ENCODE results near the gene POLRMT. TPM values are rescaled to one million over a fixed set of nuclear protein-coding genes. Genes with fewer than 3 reads are reported as not detected.
"Not testable (repeated sequence)": the region's sequence is repeated elsewhere in the genome, so short reads cannot be mapped to it uniquely, and the experiment has no call there.

The POLRMT gene
- total RNA-seq, 1 donor from 2014 or later = 36.0 TPM

DNA sequence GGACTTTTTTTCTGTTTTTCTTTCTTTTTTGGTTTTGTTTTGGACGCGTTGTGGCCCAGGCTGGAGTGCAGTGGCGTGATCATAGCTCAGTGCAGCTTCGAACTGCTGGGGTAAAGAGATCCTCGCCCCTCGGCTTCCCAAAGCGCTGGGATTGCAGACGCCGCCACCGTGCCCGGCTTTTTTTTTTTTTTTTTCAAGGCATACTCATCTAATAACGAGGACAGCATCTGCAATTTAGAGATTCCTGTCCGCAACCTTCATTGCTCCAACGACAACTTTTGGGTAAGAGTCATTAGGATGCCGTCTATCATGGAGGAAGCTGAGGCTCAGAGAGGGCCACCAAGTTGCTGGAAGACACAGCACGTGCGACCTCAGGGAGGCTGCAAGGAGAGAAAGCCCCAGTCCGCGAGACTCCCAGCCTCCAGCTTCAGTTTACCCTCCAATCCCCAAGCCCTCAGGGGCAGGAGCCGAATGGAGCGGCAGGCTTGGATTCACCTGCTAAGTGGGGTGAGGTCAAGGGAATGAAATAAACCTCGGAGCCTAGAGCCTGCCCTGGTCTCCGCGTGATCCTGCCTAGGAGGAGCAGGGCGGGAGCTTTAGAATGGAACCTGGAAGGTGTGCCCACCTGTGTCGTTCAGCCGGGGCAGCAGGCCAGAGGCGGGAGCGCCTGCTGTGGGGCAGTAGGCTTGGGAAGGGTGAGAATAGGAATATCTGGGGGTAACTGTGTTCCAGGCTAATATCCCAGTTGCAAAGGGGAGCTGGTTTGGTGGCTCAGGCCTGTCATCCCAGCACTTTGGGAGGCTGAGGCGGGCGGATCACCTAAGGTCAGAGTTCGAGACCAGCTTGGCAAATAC, 676 bp upstream of the POLRMT start:
- DNase-seq (no peak), ATAC-seq (no peak)
- TF ChIP-seq, protein P1, sequence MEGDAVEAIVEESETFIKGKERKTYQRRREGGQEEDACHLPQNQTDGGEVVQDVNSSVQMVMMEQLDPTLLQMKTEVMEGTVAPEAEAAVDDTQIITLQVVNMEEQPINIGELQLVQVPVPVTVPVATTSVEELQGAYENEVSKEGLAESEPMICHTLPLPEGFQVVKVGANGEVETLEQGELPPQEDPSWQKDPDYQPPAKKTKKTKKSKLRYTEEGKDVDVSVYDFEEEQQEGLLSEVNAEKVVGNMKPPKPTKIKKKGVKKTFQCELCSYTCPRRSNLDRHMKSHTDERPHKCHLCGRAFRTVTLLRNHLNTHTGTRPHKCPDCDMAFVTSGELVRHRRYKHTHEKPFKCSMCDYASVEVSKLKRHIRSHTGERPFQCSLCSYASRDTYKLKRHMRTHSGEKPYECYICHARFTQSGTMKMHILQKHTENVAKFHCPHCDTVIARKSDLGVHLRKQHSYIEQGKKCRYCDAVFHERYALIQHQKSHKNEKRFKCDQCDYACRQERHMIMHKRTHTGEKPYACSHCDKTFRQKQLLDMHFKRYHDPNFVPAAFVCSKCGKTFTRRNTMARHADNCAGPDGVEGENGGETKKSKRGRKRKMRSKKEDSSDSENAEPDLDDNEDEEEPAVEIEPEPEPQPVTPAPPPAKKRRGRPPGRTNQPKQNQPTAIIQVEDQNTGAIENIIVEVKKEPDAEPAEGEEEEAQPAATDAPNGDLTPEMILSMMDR (IDR thresholded peaks at IDR 0.05) = no peak
- Histone ChIP-seq H3K27me3 (no peaks in the 10 kb centered on the region), H3K4me1 (peaks cover 28% of the 10 kb centered on the region), H3K27ac (peak overlapping the region; percentile 73), H3K9me3 (no peaks in the 10 kb centered on the region), H3K36me3 (peaks cover 6% of the 10 kb centered on the region), H3K4me3 (peak overlapping the region; percentile 97)
- intact Hi-C loops (cut with DNase I) = no loop called here

DNA sequence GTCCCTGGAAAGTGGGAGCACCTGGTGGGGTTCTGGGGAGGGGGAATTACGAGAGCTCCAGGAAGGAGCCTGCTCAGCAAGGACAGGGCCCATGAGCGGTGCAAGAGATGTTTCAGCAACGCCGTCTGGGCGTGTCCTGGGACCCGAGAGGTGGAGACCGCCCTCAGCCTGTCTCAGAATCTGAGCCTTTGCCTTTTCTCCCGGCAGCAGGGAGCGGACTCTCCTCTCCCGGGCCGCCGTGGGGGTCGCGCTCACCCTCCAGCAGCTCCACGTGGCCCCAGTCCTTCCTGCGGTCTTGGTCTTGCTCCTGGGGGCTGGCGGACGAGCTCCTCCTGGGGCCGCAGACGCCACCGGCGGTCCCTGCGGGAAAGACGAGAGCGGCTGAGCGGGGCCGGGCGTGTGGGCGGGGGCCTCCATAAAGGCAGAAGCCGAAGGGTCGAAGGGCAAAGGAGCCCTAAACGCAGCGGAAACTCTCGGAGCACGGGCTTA, 714 bp downstream of the POLRMT start:
- Histone ChIP-seq H3K4me3 (peak overlapping the region; percentile 97), H3K4me1 (peaks cover 22% of the 10 kb centered on the region), H3K36me3 (peaks cover 15% of the 10 kb centered on the region), H3K9me3 (no peaks in the 10 kb centered on the region), H3K27me3 (no peaks in the 10 kb centered on the region), H3K27ac (peak overlapping the region; percentile 73)
- ATAC-seq (peak; percentile 43), DNase-seq (peak; percentile 79)
- intact Hi-C loops (cut with DNase I) = no loop called here
- TF ChIP-seq, protein P1 (IDR thresholded peaks at IDR 0.05) = no peak

DNA sequence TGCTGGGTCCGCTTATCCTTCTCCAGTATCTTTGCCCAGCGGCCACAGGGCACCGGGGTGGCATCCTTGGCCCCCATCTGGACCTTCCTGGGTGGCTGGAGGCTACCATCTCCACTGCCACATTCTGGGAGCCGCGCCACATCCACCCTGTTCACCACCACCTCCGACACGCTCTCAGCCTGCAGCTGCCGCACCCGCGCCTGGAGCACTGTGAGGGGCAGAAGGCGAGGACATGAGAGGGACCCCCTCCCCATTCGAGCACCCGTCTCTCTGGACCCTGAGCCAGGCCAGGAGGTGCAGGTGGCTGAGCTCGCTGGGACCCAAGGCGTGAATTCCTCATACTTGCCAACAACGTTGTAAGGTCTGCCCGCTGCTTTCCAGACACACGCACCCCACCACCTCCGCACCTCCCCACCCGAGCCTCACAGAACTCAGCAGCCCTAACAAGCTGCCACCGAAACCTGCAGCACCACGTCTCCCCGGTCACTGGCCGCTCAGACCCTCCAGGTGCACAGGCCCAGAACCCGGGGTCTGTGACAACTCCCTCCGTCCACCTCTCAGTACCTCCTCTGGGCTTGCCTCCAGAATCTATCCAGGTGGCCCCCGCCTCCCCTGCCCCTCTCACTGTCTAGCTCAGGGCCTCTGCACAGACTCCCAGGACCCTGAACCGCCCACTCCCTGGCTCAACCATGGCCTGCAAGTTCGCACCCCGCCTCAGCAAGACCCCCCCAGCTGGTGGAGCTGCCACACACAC, 3.2 kb downstream of the POLRMT start:
- Histone ChIP-seq H3K27me3 (no peaks in the 10 kb centered on the region), H3K9me3 (no peaks in the 10 kb centered on the region), H3K36me3 (peaks cover 27% of the 10 kb centered on the region), H3K4me1 (peaks cover 22% of the 10 kb centered on the region), H3K4me3 (no peak overlapping the region), H3K27ac (no peak overlapping the region)
- DNase-seq (no peak), ATAC-seq (no peak)
- TF ChIP-seq, protein P1 (IDR thresholded peaks at IDR 0.05) = no peak
- intact Hi-C loops (cut with DNase I) = no loop called here

DNA sequence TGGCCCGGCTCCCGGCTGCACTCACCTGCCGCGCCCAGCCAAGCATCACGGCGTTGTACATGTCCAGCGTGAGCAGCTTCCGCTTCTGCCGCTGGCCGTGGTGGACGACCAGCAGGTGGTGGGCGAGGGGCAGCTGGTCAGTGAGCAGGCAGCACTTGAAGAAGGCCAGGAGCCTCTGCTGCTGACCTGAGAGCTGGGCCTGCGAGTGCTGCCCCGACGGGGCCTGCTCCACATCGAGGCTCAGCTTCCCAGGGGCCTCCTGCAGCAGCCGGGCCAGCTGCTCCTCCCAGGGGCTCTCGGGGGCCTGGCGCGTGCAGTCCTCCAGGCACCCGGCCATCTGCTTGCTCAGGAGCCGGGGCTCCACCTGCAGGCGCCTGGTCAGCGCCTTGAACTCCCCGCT, 3.8 kb downstream of the POLRMT start:
- H3K27me3 ChIP-seq; H3K27ac ChIP-seq; H3K9me3 ChIP-seq; H3K4me3 ChIP-seq; DNase-seq; ATAC-seq; intact Hi-C loops (cut with DNase I): not testable (repeated sequence)
- H3K4me1 ChIP-seq = peaks cover 21% of the 10 kb centered on the region
- peaks cover 33% of the 10 kb centered on the region for H3K36me3 ChIP-seq

DNA sequence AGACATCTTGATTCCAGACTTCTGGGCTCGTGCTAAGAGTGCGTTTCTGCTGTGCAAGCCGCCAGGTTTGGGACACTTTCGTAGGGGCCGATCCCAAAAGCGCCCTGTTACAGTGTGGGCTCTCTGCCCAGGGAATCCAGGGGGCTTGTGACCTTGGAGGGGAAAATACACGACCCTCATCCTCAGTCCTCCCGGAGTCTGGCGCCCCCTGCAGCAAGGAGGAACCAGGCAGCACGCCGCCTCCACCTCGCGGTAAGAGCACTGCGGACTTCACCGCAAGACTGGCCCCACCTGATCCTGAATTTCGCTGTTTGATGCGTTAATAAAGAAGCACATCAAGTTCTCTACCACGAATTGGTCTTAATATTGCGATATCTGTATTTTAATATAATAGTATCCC, 5.2 kb downstream of the POLRMT start:
- TF ChIP-seq, protein P1 (IDR thresholded peaks at IDR 0.05) = peak; percentile 23

DNA sequence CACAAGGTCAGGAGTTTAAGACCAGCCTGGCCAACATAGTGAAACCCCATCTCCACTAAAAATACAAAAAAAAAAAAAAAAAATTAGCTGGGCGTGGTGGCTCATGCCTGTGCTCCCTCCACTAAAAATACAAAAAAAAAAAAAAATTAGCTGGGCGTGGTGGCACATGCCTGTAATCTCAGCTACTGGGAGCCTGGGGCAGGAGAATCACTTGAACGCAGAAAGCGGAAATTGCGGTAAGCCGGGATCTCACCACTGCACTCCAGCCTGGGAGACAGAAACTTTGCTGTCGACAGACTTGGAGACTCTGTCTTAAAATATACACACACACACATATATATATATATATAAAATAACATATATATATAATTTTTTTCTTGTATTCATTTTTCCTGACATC, 6.8 kb downstream of the POLRMT start:
- peaks cover 51% of the 10 kb centered on the region for H3K36me3 ChIP-seq
- H3K27ac ChIP-seq; DNase-seq; H3K4me3 ChIP-seq; H3K27me3 ChIP-seq; intact Hi-C loops (cut with DNase I); ATAC-seq; H3K4me1 ChIP-seq; H3K9me3 ChIP-seq: not testable (repeated sequence)

More for the DNA sequence above, 5.2 kb downstream of the POLRMT start:
- no peaks in the 10 kb centered on the region for H3K27me3 ChIP-seq
- H3K36me3 ChIP-seq = peaks cover 35% of the 10 kb centered on the region
- ATAC-seq (no peak), DNase-seq (no peak)
- H3K4me1 ChIP-seq = peaks cover 14% of the 10 kb centered on the region
- H3K27ac ChIP-seq = no peak overlapping the region
- H3K9me3 ChIP-seq = no peaks in the 10 kb centered on the region
- H3K4me3 ChIP-seq = no peak overlapping the region
- intact Hi-C loops (cut with DNase I) = no loop called here

All from upper lobe of right lung (tissue), 1 donor.